Neural progenitor cell (in vitro differentiated cells): Measurements from ENCODE around the gene BORCS8. TPM values are rescaled to one million over a fixed set of nuclear protein-coding genes. Genes with fewer than 3 reads are reported as not detected.

ENCODE experiments used
- DNase-seq: peaks from one replicate; pipeline ENCODE4 v3.0.0-alpha.2; 2016; ENCODE audit warnings: low spot score
- H2AFZ ChIP-seq: fragments of 200-600 bp; sonication (generic); replicated peaks from 2 replicates; pipeline ENCODE4 v1.6.1; 2016; ENCODE audit warnings: antibody characterized with exemption
- H3F3A ChIP-seq: fragments of 200-600 bp; sonication (generic); 2 replicates; pipeline ENCODE4 v1.6.1; 2016; ENCODE audit warnings: antibody characterized with exemption, low read depth
- H3K27ac ChIP-seq: fragments of 200-600 bp; sonication (generic); 2 replicates; pipeline ENCODE4 v1.5.1; 2016; ENCODE audit warnings: mild to moderate bottlenecking
- H3K27me3 ChIP-seq: fragments of 200-600 bp; sonication (generic); 2 replicates; pipeline ENCODE4 v1.6.1; 2016; ENCODE audit warnings: mild to moderate bottlenecking, moderate library complexity
- H3K36me3 ChIP-seq: fragments of 200-600 bp; sonication (generic); 2 replicates; pipeline ENCODE4 v1.5.1; 2016
- H3K4me1 ChIP-seq: fragments of 200-600 bp; sonication (generic); 2 replicates; pipeline ENCODE4 v1.6.1; 2016; ENCODE audit warnings: mixed run types
- H3K4me2 ChIP-seq: fragments of 200-600 bp; sonication (generic); 2 replicates; pipeline ENCODE4 v1.6.1; 2016
- H3K4me3 ChIP-seq: fragments of 200-600 bp; sonication (generic); 2 replicates; pipeline ENCODE4 v1.5.1; 2016
- H3K79me2 ChIP-seq: fragments of 200-600 bp; sonication (generic); 2 replicates; pipeline ENCODE4 v1.6.1; 2016; ENCODE audit warnings: low read depth
- H3K9ac ChIP-seq: fragments of 200-600 bp; sonication (generic); 2 replicates; pipeline ENCODE4 v1.6.1; 2016
- H3K9me3 ChIP-seq: fragments of 200-600 bp; sonication (generic); 2 replicates; pipeline ENCODE4 v1.5.1; 2016; ENCODE audit warnings: low read depth
- H4K20me1 ChIP-seq: fragments of 200-600 bp; sonication (generic); 2 replicates; pipeline ENCODE4 v1.6.1; 2016; ENCODE audit warnings: low read depth
- H3K27ac Mint-ChIP-seq: 3 replicates; pipeline ENCODE4 v1.8.0; 2021; ENCODE audit warnings: mixed read lengths
- H3K27me3 Mint-ChIP-seq: 2 replicates; pipeline ENCODE4 v1.8.0; 2022; ENCODE audit warnings: low read depth, mild to moderate bottlenecking, inconsistent platforms, moderate library complexity, mixed read lengths; ENCODE audit not compliant: insufficient read depth
- H3K36me3 Mint-ChIP-seq: 3 replicates; pipeline ENCODE4 v1.8.0; 2021; ENCODE audit warnings: mixed read lengths
- H3K4me1 Mint-ChIP-seq: 3 replicates; pipeline ENCODE4 v1.8.0; 2021; ENCODE audit warnings: mixed read lengths
- H3K4me3 Mint-ChIP-seq: 3 replicates; pipeline ENCODE4 v1.8.0; 2021; ENCODE audit warnings: mild to moderate bottlenecking, moderate library complexity, mixed read lengths
- H3K9me3 Mint-ChIP-seq: 3 replicates; pipeline ENCODE4 v1.8.0; 2020; ENCODE audit warnings: mixed read lengths
- EZH2 ChIP-seq: fragments of 200-600 bp; sonication (generic); IDR thresholded peaks from 2 replicates; pipeline ENCODE4 v1.6.1; 2017; ENCODE audit warnings: antibody characterized with exemption, mild to moderate bottlenecking, moderate library complexity
- EZH2phosphoT487 ChIP-seq: fragments of 200-600 bp; sonication (generic); IDR thresholded peaks from 2 replicates; pipeline ENCODE4 v1.6.1; 2017; ENCODE audit warnings: antibody characterized with exemption
- total RNA-seq: library from RNA; depleted of rRNA; stranded (reverse); fragments of >200 nt; gene quantifications from 2 replicates; pipeline ENCODE4 v1.2.3, GENCODE V29; 2015; ENCODE audit warnings: low replicate concordance
- TF ChIP-seq, protein P1 (sequence below): fragments of 200-600 bp; sonication (generic); IDR thresholded peaks from 2 replicates; pipeline ENCODE4 v1.5.1; 2017; ENCODE audit warnings: antibody characterized with exemption, mild to moderate bottlenecking

Gene BORCS8
- total RNA-seq, 1 donor from 2014 or later: 6.3 TPM

DNA sequence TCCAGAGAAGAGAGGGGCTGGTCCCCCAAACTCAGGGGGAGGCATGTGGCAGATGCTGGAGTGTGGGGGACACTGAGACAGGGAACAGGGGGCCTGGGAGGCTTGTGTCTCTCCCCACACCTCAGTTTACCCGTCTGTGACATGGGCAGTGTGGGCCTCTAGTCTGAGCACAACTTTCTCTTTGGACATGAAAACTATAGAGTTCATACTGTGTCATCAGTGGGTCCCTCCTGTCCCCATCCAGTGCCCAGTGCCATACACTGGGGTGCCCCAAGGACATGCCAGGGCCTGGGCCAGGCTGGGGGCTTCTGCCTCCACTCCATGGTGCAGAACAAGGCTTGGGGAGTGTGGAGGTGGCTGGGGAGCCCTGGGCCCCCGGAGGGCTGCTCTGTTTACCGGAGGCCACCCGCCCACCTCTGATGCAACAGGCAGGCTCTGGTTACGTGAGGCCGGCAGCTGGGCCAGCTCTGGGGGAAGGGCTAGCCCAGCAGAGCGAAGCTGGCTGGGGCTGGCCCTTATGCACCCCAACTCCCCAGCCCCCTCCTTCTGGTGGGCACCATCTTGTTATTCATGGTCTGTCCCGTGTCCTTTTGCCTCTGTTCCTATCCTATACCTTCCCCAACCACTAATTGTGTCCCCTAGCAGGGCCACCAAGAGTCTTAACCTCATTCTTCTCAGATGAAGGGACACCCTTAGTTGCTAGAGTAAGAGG lies 20.0 kb downstream of the BORCS8 start:
- H2AFZ ChIP-seq: no peak overlapping the region
- TF ChIP-seq EZH2: no peak
- TF ChIP-seq, protein P1, sequence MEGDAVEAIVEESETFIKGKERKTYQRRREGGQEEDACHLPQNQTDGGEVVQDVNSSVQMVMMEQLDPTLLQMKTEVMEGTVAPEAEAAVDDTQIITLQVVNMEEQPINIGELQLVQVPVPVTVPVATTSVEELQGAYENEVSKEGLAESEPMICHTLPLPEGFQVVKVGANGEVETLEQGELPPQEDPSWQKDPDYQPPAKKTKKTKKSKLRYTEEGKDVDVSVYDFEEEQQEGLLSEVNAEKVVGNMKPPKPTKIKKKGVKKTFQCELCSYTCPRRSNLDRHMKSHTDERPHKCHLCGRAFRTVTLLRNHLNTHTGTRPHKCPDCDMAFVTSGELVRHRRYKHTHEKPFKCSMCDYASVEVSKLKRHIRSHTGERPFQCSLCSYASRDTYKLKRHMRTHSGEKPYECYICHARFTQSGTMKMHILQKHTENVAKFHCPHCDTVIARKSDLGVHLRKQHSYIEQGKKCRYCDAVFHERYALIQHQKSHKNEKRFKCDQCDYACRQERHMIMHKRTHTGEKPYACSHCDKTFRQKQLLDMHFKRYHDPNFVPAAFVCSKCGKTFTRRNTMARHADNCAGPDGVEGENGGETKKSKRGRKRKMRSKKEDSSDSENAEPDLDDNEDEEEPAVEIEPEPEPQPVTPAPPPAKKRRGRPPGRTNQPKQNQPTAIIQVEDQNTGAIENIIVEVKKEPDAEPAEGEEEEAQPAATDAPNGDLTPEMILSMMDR: no peak
- TF ChIP-seq EZH2phosphoT487: no peak
- Mint-ChIP-seq H3K27ac (no peak overlapping the region), H3K4me3 (no peak overlapping the region), H3K36me3 (no peaks in the 10 kb centered on the region), H3K4me1 (peaks cover 12% of the 10 kb centered on the region), H3K9me3 (no peaks in the 10 kb centered on the region), H3K27me3 (peaks cover 16% of the 10 kb centered on the region)
- H3K9me3 ChIP-seq: no peaks in the 10 kb centered on the region
- H3K4me2 ChIP-seq: no peak overlapping the region
- H3K27ac ChIP-seq: no peak overlapping the region
- H3F3A ChIP-seq: peaks cover 15% of the 10 kb centered on the region
- no peaks in the 10 kb centered on the region for H3K79me2 ChIP-seq
- peaks cover 39% of the 10 kb centered on the region for H3K27me3 ChIP-seq
- H3K4me1 ChIP-seq: no peaks in the 10 kb centered on the region
- H3K36me3 ChIP-seq: no peaks in the 10 kb centered on the region
- H3K9ac ChIP-seq: no peak overlapping the region
- H4K20me1 ChIP-seq: peaks cover 33% of the 10 kb centered on the region
- no peak for DNase-seq
- no peak overlapping the region for H3K4me3 ChIP-seq

DNA sequence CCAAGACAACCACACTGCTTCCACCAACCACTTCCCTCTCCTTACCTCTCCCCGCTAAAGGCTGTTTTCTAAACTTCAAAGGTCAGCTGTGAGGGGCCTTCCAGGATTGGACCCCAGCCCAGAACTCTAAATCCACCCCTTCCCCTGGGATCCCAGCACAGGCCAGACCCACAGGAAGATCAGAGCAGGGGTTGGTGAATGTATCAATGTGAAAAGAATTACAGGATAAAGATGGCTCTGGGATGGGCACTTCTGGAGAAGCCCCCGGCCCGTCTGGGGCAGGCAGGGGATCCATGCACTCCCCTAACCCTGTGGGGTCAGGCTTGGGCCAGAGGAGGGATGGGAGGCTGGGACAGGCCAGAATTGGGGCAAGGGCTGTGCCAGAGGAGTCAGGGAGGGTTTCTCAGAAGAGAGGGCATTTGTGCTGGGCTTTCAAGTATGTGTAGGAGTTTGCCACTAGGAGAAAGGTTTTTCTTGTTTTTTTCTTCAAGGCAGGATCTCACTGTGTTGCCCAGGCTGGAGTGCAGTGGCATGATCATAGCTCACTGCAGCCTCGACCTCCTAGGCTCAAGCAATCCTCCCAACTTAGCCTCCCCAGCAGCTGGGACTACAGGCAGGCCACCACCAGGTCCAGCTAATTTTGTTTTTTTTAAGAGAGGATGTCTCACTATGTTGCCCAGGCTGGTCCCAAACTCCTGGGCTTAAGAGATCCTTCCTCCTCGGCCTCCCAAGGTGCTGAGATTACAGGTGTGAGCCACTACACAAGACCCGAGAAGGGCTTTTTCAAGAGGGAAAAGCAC lies 20.9 kb downstream of the BORCS8 start:
- no peaks in the 10 kb centered on the region for H3K9me3 ChIP-seq
- H3K4me3 Mint-ChIP-seq: peak overlapping the region; percentile 62
- peaks cover 16% of the 10 kb centered on the region for H3K27me3 Mint-ChIP-seq
- peaks cover 15% of the 10 kb centered on the region for H3F3A ChIP-seq
- H3K79me2 ChIP-seq: no peaks in the 10 kb centered on the region
- H3K9ac ChIP-seq: no peak overlapping the region
- TF ChIP-seq EZH2phosphoT487 (no peak), EZH2 (no peak)
- TF ChIP-seq, protein P1: no peak
- H3K36me3 Mint-ChIP-seq: no peaks in the 10 kb centered on the region
- H3K27me3 ChIP-seq: peaks cover 39% of the 10 kb centered on the region
- H2AFZ ChIP-seq: no peak overlapping the region
- peaks cover 33% of the 10 kb centered on the region for H4K20me1 ChIP-seq
- no peaks in the 10 kb centered on the region for H3K9me3 Mint-ChIP-seq
- no peaks in the 10 kb centered on the region for H3K36me3 ChIP-seq
- H3K4me1 ChIP-seq: no peaks in the 10 kb centered on the region
- DNase-seq: no peak
- no peak overlapping the region for H3K27ac Mint-ChIP-seq
- H3K4me2 ChIP-seq: no peak overlapping the region
- no peak overlapping the region for H3K4me3 ChIP-seq
- H3K27ac ChIP-seq: no peak overlapping the region
- peaks cover 12% of the 10 kb centered on the region for H3K4me1 Mint-ChIP-seq

DNA sequence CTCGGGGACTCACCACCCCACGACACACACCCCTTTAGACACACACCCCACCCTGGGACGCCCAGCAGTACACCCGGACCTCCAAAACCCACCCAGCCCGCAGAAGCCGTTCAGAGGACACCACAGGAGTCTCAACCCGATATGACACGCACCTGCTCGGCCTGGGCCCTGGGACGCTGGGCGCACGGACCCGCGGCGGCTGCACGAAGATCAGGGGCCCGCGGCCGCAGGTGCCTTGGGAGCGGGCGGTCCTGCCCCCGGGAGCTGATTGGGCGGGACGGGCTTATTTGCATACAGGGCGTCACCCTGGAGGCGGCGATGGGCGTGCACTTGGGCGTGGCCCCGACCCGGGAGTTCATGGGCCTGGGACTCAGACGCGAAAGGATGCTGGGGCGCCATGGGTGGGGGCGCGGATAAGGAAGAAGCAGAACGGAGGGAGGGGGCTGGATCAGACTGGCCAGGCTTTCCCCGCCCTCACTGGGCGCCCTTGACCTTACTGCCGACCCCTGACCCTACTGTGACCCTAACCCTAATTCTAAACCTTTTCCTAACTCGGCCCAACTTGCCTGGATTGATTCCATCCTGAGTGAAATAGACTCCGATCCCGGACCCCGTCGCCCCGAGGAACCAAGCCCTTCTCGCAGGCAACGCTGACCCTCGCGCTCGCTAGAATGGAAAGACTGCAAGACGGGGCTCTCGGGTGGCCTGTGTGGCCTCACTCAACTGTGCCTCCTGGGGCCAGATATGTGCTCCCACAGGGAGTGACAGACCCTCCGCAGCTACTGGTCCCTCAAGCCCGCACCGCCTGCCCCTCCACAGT lies 21.7 kb downstream of the BORCS8 start, which contains the start of gene MEF2B:
Gene MEF2B (minus strand): TSS at position 211 of the 820 bp plus-strand sequence. CDS start 19,528 bp downstream, outside the sequence.
- Histone ChIP-seq H3F3A (peaks cover 15% of the 10 kb centered on the region), H3K4me1 (no peaks in the 10 kb centered on the region), H3K9ac (no peak within 1 kb of the TSS), H3K4me2 (peak within 1 kb of the TSS; percentile 63), H3K36me3 (no peaks in the 10 kb centered on the region), H3K9me3 (no peaks in the 10 kb centered on the region), H3K27ac (no peak within 1 kb of the TSS), H2AFZ (no peak within 1 kb of the TSS), H4K20me1 (peaks cover 33% of the 10 kb centered on the region), H3K79me2 (no peaks in the 10 kb centered on the region), H3K4me3 (peak within 1 kb of the TSS; percentile 24), H3K27me3 (peaks cover 39% of the 10 kb centered on the region)
- Mint-ChIP-seq H3K9me3 (no peaks in the 10 kb centered on the region), H3K27me3 (peaks cover 16% of the 10 kb centered on the region), H3K36me3 (no peaks in the 10 kb centered on the region), H3K4me1 (peaks cover 12% of the 10 kb centered on the region), H3K27ac (no peak within 1 kb of the TSS), H3K4me3 (peak within 1 kb of the TSS; percentile 63)
- no peak for TF ChIP-seq EZH2
- TF ChIP-seq, protein P1: no peak
- no peak for TF ChIP-seq EZH2phosphoT487
- DNase-seq: peak; percentile 94
